HTERT RPE-1 (cell line): Measurements from ENCODE around the gene UBE2E3.

Experiments used
- in situ Hi-C: fragments of 300-500 bp; cut with MboI; formaldehyde crosslinking; loops from 4 replicates; pipeline ENCODE4 v1.14.3; 2020; ENCODE audit warnings: low sequenced_read_pairs

Gene UBE2E3

DNA sequence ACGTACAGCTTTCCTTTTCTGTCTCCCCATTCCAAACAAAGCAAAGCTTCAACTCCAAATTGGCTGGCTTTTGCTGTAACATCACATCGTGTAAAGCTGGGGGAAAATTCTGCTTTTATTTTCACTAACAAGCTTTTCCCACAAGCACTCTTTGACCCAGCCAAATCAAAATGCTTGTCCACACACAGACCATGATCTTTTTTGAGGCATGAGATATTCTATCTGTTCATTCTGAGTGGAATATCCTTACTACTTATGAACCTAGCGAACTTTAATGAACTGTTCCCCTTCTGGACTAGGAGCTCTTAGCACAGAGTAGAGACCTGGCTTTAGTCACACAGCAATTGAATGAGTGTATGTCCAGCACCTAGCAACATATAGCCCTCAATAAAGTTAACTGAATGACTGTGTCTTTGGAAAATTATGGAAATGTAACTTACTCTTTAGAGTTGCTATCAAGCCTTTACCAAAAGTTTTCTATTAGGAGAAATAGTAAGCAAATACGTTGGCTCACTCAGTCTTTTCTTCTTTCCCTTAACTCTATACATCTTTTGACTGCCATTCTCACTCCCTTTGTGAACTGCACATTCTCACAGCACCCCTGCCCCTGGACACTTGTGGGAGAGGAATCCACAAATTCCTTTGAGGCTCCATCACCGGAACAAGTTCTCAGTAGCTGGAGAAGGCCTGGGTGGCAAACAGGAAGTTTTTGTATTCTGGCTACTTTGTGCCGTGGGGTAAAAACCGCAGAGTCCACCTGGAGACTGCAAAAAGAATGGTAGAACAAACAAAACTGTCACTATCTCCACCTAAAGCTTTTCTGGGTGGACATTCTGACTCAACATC lies 1.3 kb upstream of the UBE2E3 start:
- in situ Hi-C loops: no loop called here

DNA sequence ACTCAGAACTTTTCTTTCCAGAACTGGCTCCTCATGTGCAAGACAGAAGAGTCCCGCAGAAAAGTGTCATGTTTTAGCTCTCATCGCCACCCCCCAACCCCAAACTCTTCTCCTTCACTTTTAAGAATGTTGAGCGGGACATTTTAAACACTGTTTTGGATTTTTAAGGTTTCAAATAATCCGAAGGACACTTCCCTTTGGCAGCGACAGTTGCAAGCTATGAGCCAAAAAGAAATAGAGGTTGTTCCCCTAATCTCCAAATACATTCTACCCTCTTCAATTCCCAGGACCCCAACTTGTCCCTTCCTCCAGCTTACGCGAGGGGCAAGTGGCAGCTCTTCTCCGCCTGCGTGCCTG lies 678 bp upstream of the UBE2E3 start:
- in situ Hi-C loops: no loop called here

DNA sequence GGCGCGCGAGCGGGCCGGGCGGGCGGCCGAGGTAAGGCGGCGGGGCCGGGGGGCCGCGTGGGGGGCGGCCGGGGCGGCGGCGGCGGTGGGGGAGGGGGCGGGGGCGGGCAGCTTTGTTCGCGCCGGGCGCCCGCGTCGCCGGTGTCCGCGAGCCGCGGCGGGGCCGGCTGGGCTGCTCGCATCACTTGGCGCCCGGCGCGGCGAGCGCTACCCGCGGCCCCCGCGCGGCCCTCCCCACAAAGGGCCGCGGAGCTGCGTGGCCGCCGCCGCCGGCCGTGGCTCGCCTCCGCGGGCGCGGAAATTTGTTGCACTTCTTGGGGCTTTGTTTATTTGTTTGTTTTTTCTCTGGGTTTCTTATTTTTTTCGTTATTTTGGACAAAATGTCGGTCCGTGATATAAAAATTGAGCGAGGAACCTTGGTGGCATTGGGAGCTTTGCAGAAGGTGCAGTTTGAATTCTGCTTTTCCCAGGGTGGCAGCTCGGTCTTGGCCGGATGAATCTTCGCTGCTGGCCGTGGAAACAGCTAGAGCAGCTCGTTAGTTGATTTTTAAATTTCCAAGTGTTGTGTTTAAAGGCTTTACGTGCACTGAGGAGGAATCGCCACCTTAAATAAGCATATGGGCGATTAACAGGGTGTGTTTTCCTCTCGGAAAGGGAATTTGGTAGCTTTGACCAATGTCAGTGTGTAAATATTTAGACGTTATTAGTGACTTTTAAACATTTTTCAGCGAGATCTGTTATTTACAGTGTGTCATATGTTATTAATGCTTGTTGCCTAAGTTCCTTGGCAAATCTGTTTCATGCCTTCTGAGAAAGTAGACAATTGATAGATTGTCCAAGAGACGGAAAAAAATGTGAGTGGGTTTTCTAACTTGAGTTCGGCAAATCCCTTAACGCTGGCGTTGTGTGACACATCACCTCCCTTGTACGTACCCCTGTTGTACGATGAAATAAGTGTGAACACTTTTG lies 822 bp downstream of the UBE2E3 start:
- in situ Hi-C loops: no loop called here

DNA sequence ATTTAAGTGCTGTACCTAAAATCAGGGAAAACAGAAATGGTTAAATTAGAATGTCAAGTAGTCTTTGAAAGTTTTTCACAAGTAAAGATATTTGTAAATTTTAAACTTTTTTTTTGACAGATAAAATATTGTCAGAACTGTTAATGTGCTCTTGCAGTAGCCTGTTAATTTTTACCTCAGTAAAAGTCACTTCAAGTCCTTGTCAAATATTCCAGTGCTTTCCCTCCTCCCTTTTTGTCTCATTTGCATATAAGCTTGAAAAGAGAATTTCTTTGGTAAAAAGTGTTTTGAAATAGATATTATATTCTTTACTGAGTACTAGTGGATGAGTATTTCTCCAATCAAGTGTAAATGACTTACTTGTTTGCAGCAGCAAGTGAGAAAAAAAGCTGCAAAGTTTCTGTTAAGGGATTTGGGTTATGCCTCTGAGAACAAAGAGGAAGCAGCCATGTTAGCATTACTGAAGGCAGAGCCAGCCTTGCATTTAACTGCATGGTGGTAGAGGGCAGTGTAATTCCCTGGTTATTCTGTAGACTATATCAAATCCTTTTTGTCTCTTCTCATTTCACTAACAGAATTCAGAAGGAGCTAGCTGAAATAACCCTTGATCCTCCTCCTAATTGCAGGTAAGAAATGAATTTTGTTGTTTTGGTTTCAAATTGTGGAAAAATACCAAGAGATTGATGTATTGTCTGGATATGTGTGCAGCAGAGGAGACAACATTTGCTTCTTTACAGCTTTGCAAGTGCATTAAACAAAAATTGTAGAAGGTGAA lies 3.2 kb downstream of the UBE2E3 start:
- in situ Hi-C loops: no loop called here

DNA sequence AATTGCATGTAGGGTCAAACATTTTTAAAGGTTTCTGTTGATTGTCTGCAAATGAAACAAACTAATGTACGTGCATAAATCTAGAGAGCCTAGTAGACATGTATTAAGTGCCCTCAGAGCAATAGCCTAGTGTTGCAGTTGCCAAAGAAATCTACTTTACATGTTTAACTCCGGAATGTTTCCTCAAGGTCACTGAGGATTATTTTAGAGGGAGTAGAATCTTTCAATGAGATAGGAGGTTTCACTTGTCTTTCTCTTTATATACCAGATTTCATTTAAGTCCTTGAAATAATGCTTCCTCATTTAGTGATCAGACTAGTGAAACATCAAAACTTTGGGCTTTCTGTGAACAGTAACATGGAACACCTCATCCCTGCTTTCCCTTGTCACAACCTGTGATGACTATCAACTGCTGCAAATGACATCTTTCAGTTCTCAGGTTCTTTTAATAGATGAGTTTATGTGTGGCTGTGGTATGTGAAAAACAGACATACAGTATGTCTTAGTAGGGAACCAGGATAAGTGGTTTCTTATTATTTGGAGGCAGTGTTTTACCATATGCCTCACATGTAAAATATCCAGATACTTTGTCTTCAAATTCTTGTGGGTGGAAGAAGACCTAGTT lies 5.5 kb downstream of the UBE2E3 start:
- in situ Hi-C loops: no loop called here

DNA sequence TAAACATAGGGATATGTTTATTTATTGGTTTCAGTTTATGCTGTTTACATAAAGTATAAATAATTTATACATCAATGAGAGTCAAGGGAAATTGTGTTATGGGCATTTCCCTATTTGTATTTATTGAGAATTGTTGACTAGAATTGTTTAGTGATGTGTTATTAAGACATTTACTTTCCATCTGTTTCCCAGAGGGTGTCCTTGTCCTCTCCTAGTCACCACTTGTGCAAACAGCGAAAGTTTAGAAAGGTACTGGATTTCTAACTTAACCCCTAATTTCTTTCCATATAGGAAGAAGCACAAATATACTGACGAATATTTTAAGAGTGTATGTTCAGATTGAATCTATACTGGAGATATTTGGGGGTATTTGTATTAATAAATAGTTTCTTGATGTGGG lies 6.7 kb downstream of the UBE2E3 start:
- in situ Hi-C loops: no loop called here

DNA sequence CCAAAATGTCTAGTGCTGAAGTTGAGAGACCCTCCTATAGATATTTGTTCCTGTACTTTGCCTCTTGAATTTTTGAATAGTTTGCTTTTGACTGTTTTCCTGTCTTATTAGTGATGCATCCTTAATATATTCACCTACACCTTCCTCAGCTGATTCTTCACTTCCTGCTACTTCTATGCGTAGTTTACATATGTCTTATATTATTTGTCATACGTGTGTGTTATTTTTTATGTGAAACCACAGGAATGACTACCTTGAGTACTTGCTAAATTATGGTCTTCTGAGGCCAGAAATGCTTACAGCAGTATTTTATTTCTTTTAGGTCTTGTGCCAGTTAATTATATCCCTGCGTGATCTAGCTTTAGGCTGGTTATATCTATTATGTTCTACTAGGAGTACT lies 9.9 kb downstream of the UBE2E3 start:
- in situ Hi-C loops: no loop called here

DNA sequence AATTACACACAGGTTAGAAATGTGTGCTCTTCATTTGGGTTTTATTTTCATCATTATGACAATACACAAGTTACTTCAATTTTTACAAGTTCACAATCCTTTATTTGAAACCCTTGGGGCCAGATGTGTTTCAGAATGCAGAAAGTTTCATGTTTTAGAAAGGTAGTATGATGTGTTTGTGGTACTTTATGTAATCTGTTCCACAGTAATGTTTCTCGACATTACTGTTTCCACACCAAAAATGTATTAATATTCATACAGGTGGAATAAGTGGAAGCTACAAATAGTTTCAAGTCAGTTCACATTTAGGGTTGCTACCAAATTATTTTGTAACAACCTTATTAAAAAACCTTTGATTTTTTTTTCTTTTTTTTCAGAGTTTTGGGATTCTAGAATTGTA lies 10.4 kb downstream of the UBE2E3 start:
- in situ Hi-C loops: no loop called here

DNA sequence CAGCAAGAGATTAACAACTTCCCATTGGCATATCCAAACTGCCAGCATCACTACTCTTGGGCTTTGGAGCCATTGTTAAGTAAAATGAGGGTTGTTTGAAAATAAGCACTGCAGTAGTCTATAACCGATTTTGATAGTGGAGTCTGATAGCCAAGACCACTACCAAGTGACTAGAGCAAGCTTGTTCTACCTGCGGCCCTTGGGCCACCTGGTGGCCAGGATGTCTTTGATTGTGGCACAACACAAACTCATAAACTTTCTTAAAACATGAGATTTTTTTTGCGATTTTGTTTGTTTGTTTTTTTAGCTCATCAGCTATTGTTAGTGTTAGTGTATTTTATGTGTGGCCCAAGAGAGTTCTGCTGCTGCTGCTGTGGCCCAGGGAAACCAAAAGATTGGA lies 11.0 kb downstream of the UBE2E3 start:
- in situ Hi-C loops: no loop called here

DNA sequence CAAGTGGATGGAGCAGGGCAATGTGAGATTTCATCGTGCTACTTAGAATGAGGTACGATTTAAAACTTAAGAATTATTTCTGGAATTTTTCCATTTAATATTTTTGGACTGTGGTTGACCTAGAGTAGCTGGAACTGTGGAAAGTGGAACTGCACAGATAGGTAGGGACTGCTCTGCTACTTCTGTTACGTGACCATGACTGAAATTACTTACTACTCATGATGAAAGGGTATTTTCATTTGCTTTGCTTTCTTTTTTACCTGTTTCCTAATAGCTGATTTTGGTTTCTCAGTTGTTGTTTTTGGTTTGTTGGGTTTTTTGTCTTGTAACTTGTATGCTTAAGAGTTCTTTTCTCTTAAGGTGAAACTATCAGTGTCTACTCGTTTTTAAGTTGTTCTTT lies 11.4 kb downstream of the UBE2E3 start:
- in situ Hi-C loops: no loop called here

DNA sequence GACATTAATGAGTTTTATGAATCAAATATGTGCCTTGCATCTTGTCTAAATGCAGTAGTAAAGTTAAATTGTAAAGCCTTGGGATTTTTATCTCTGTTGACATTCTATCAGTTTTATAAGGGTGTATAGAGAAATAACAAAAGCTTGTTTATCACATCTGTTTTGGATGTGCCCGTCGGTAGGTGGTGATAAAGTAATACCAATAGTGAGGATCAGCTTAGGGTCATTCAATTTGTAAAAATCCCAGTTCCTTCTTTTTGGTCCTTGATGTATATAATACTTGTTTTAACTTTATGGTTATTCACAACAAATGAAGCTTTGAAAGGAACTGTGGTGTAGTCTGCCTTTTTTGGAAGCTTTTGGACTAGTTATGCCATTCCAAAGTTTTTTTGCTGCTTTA lies 12.6 kb downstream of the UBE2E3 start:
- in situ Hi-C loops: no loop called here

DNA sequence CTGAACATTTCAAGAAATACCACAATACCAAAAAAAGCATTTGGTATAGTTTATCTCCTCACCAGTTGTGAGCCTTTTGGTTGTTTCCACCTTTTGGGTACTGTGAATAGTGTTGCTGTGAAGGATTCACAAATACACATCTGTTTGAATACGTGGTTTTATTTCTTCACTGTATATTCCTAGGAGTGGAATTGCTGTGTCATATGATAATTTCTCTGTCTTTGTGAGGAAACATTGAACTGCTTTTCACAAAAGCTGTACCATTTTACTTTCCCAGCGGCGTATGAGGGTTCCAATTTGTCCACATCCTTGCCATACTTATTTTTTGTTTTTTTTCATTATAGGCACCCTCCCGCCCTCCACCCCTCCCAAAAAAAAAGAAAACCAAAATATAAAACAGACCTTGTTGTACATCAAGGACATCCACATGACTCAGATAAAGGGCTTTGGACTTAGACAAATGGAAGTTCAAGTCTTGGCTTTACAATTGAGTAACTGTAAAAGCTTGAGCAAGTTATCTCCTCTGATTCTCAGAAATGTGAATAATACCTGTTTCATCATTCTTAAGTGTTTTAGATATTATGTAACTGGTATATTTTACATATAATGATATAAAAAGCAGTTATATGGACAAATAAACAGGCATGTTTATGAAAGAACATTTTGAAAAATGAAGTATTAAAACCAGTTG lies 19.0 kb downstream of the UBE2E3 start:
- in situ Hi-C loops: no loop called here

DNA sequence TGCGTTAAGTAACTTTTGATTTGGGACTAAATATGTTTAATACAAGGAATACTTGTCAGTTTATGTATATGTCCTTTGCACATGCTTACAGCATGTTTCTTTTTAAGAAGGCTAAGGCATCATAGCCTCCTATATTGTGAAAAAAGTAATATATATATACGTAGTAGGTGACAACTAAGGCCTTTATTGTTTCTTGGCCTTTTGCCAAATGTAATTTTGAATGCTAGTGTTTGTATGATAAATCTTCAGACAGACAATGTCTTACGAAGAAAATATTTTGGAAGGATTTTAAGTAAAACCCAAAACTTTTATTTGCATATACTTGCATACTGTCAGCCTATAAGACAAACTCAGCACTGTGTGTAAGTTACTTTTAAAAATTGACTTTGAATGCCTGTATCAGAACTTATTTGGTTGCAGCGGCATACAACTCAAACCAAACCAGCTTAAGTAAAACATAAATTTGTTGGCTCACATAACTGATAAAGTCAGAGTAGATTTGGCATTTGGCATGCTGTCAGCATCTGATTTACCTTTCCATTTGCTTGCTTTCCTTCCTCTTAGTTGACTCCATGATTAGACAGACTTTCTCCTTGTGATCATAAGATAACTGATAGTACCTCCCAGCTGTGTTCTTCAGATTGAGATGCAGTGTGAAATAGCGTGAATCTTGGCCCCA lies 24.4 kb downstream of the UBE2E3 start:
- in situ Hi-C loops: no loop called here

DNA sequence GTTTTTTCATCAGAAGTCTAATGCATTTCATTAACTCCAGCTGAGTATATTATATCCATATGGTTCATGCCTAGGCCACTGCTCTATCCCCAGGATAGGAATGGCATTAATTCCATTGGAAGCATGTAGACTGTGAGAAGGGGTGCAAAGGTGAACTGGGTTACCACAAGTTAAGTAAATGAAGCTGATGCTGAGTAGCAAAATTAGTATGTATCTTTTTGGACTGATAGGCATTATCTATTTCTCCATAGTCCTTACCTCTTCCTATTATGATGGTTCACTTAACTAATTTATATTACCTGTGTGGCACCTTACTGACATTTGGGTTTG lies 24.9 kb downstream of the UBE2E3 start:
- in situ Hi-C loops: no loop called here

DNA sequence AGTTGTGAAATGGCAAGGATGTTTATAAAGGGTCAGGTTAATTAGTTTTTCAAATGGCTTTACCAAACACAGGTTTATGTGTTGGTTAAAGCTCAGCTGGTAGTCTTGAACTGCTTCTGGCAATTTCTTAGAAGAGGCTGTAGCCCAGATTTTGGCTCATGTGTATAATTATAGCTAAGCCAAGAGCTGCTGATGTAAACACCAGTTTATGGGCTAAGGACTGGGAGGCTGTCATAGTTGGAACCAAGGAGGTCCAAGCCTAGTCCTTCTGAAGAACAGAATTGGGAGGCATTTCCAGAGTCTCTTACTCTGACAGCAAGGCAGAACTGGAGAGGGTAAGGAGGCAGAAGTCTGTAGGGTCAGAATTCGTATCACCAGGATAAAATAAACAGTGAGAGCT lies 25.4 kb downstream of the UBE2E3 start:
- in situ Hi-C loops: no loop called here

DNA sequence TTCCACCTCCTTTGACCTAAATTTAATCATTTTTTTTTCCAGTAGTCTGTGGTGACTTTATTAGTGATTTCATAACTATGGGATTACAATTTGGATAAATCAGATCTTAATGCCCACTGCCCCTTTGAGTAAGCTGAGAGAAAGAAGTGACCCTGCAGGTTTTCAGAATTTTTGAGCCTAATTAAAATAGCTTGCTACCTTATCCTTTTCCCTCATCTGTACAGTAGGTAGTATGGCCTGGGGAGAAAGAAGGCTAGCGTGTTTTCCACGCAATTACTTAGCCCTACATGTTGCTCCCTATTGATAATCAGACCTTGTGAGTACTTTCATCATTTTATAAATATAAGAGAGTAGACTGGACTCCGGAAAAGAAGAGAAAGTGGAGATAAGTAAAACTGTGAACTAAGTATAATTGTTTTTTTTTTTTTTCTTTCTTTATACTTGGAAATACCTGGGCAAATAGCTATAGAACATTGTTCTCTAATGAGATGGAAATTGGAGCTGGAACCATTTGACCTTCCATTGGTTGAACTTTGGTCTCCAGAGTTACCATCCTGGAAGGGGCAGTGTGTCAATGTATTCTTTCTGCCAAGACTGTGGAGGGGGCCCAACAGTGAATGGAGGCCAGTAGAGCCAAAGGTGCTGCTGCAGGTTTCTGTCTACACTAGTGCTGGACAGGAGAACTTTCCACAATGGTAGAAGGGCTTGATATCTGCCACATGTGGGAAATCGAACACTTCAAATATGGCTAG lies 26.9 kb downstream of the UBE2E3 start:
- in situ Hi-C loops: no loop called here

DNA sequence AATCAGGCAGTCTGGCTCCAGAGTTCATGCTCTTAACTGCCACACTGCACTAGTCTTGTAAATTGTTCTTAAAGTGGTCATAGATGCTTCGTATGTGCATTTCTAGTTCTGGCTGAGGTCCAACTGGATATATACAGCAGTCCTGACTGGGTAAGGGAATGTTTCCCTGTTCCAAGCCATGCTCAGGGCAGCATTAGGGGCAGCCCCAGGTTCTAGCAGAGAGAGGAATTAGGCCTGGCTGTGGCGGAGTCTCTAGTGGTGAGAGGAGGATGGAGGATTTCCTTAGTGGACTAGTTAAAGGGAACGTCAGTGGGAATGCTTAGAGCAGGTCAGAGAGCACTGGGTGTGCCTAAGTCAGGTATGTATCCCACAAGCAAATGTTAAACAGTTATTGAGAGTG lies 28.0 kb downstream of the UBE2E3 start:
- in situ Hi-C loops: no loop called here

DNA sequence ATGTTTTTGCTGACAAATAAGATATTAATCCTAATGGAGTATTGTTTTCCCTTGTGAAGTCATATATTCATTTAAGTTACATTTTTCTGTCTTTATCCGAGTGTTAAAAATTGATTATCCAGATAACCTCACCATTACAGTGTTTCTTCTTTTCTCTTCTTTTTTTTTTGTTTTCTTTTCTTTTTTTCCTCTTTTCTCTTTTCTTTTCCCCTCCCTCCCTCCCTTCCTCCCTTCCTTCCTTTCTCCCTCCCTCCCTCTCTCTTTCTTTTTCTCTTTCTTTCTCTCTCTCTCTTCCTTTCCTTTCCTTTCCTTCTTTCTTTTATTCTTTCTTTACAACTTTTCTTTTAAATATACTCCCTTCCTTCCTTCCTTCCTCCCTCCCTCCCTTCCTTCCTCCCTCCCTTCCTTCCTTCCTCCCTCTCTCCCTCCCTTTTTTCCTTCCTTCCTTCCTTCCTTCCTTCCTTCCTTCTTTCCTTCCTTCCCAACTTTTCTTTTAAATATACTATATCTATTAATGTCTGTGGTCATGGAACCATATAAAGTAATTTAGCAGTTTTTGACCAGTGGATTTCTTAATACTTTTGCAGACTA lies 40.9 kb downstream of the UBE2E3 start:
- in situ Hi-C loops: no loop called here

DNA sequence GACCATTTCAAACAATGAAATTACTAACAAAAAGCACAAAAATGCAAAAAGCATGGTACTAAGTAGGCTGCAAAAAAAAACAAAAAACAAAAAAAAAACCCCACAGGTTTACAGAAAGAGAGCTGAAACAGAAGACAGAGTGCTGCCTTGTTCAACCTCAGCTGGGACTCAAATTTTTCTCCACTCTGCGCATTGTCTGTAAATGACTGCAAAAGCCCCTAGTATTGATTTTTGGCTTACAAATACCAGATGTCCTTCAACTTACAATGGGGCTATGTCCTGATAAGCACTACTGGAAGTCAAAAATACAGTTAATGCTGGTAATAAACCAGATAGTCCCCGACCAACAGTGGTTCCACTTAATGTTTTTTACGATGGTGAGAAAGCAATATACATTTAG lies 42.2 kb downstream of the UBE2E3 start:
- in situ Hi-C loops: no loop called here
